ENCODE data around the gene OAT.

DNA sequence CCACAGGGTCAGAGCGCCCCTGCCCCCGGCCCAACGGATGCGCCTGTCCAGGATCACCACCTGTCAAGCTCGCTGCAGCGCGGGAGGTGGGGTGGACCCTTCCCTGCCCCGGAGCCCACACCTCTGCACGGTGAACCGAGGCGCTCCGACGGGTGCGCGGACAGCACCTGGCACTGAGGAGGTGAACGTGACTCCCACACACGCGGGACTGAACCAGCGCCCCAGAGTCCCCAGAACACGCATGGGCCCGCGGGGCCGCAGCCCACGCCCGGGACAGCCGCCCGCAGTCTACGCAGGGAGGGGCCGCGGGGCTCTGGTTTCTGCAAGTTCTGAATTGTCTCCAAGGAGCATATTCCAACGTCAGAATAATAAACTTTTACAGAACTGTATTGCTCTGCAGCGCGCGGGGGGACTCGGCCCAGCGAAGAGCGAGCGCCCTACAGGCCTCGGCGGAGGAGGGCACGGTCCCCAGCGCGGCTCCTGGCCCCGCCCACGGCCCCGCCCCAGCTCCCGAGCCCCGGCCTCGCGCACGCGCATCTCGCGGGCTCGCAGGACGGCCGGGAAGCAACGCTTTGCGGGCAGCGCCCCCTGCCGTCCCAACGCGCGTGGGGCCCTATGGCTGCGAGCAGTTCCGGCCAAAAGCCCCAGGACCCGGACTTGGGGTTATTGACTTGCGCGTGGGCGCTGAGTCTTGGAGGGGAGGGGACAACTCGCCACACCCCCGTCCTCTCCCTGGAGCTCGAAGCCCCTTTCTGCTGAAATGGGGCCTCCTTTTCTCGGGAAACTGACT, 29.7 kb downstream of the OAT start:
- TF ChIP-seq, protein P1, sequence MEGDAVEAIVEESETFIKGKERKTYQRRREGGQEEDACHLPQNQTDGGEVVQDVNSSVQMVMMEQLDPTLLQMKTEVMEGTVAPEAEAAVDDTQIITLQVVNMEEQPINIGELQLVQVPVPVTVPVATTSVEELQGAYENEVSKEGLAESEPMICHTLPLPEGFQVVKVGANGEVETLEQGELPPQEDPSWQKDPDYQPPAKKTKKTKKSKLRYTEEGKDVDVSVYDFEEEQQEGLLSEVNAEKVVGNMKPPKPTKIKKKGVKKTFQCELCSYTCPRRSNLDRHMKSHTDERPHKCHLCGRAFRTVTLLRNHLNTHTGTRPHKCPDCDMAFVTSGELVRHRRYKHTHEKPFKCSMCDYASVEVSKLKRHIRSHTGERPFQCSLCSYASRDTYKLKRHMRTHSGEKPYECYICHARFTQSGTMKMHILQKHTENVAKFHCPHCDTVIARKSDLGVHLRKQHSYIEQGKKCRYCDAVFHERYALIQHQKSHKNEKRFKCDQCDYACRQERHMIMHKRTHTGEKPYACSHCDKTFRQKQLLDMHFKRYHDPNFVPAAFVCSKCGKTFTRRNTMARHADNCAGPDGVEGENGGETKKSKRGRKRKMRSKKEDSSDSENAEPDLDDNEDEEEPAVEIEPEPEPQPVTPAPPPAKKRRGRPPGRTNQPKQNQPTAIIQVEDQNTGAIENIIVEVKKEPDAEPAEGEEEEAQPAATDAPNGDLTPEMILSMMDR (IDR thresholded peaks at IDR 0.05; ENCODE audit: insufficient read depth, low read depth, low read length), result peak; percentile 46
- no peak for TF ChIP-seq EZH2 (IDR thresholded peaks at IDR 0.05; ENCODE audit: insufficient read depth, low read length)
